Measurements from ENCODE around the gene KRT81. TPM values are rescaled to one million over a fixed set of nuclear protein-coding genes. Genes with fewer than 3 reads are reported as not detected.

The KRT81 gene
- total and polyA plus RNA-seq, 2 donors from 2014 or later: not detected

GRCh38 chr12:52308806-52309425, 17.6 kb upstream of the KRT81 start:
- Histone ChIP-seq H3K36me3 (ENCODE audit: control insufficient read depth in 2 of 3, insufficient read depth in 3 of 3, low read length in 3 of 3) (no peaks in the 10 kb centered on the region), H3K27me3 (ENCODE audit: control insufficient read depth, insufficient read depth, low read length) (no peaks in the 10 kb centered on the region), H3K9ac (ENCODE audit: low read length in 3 of 3) (no peak overlapping the region), H3K4me1 (ENCODE audit: control insufficient read depth in 2 of 3, insufficient read depth in 2 of 3, low read depth in 1 of 3, low read length in 3 of 3) (no peaks in the 10 kb centered on the region), H3K27ac (ENCODE audit: low read depth in 2 of 2, low read length in 2 of 2) (no peak overlapping the region), H3K4me3 (ENCODE audit: low read length in 3 of 3) (peak overlapping the region in 1 of 3 donors; percentile 52), H3K9me3 (ENCODE audit: control insufficient read depth in 2 of 3, insufficient read depth in 1 of 3, low read length in 3 of 3) (no peaks in the 10 kb centered on the region)
- intact Hi-C loops (cut with DNase I): no loop called here
- no peak for FAIRE-seq
- no peak for DNase-seq
- TF ChIP-seq CTCF (IDR thresholded peaks at IDR 0.05; ENCODE audit: borderline replicate concordance, extremely low read depth, insufficient read depth): no peak

- no peaks in the 10 kb centered on the region for H3K9me3 ChIP-seq (ENCODE audit: control insufficient read depth in 2 of 3, insufficient read depth in 1 of 3, low read length in 3 of 3)
- no peaks in the 10 kb centered on the region for H3K4me1 ChIP-seq (ENCODE audit: control insufficient read depth in 2 of 3, insufficient read depth in 2 of 3, low read depth in 1 of 3, low read length in 3 of 3)
- TF ChIP-seq CTCF (IDR thresholded peaks at IDR 0.05; ENCODE audit: borderline replicate concordance, extremely low read depth, insufficient read depth): peak; percentile 11
- FAIRE-seq (no peak), DNase-seq (peak; percentile 79 to 89 (median 84))
- H3K36me3 ChIP-seq (ENCODE audit: control insufficient read depth in 2 of 3, insufficient read depth in 3 of 3, low read length in 3 of 3): no peaks in the 10 kb centered on the region
- intact Hi-C loops (cut with DNase I): no loop called here
- H3K9ac ChIP-seq (ENCODE audit: low read length in 3 of 3): peak overlapping the region in 1 of 3 donors; percentile 19
- H3K4me3 ChIP-seq (ENCODE audit: low read length in 3 of 3): peak overlapping the region; percentile 9 to 52 (median 20)
- no peak overlapping the region for H3K27ac ChIP-seq (ENCODE audit: low read depth in 2 of 2, low read length in 2 of 2)
- no peaks in the 10 kb centered on the region for H3K27me3 ChIP-seq (ENCODE audit: control insufficient read depth, insufficient read depth, low read length)
Measured at GRCh38 chr12:52307836-52308805, 16.8 kb upstream of the KRT81 start.

- H3K9me3 ChIP-seq (ENCODE audit: control insufficient read depth in 2 of 3, insufficient read depth in 1 of 3, low read length in 3 of 3): no peaks in the 10 kb centered on the region
- DNase-seq (peak in 1 of 5 donors; percentile 23), FAIRE-seq (no peak)
- no peaks in the 10 kb centered on the region for H3K27me3 ChIP-seq (ENCODE audit: control insufficient read depth, insufficient read depth, low read length)
- no peak overlapping the region for H3K9ac ChIP-seq (ENCODE audit: low read length in 3 of 3)
- H3K27ac ChIP-seq (ENCODE audit: low read depth in 2 of 2, low read length in 2 of 2): no peak overlapping the region
- H3K4me1 ChIP-seq (ENCODE audit: control insufficient read depth in 2 of 3, insufficient read depth in 2 of 3, low read depth in 1 of 3, low read length in 3 of 3): no peaks in the 10 kb centered on the region
- H3K4me3 ChIP-seq (ENCODE audit: low read length in 3 of 3): no peak overlapping the region
- TF ChIP-seq CTCF (IDR thresholded peaks at IDR 0.05; ENCODE audit: borderline replicate concordance, extremely low read depth, insufficient read depth): no peak
- intact Hi-C loops (cut with DNase I): no loop called here
- H3K36me3 ChIP-seq (ENCODE audit: control insufficient read depth in 2 of 3, insufficient read depth in 3 of 3, low read length in 3 of 3): no peaks in the 10 kb centered on the region
Measured at GRCh38 chr12:52306731-52307130, 15.4 kb upstream of the KRT81 start.
